NB4 (cell line): ENCODE data around the gene CELF3.

Source experiments
- CTCF ChIP-seq: IDR thresholded peaks from one replicate; pipeline ENCODE4 v1.5.1; 2012; ENCODE audit warnings: low read depth, low read length
- MAX ChIP-seq: IDR thresholded peaks from 2 replicates; pipeline ENCODE4 v1.6.1; 2011; ENCODE audit warnings: low read depth, low read length
- POLR2A ChIP-seq: IDR thresholded peaks from 2 replicates; pipeline ENCODE4 v1.6.1; 2011; ENCODE audit warnings: mild to moderate bottlenecking; ENCODE audit not compliant: insufficient read length; ENCODE audit errors: extremely low read depth

- TF ChIP-seq POLR2A (no peak), CTCF (no peak), MAX (no peak)
These were observed 24.4 kb downstream of the CELF3 start for GRCh38 chr1:151692226-151692625.
